Epithelial cell of esophagus (primary cell): ENCODE results near the gene MAPRE2.

Experiments used
- DNase-seq: peaks from one replicate; pipeline ENCODE4 v3.0.0; 2010; ENCODE audit warnings: low read depth
- H3K4me3 ChIP-seq: 2 replicates; pipeline ENCODE4 v1.5.1; 2011; ENCODE audit warnings: mild to moderate bottlenecking, low read length, control low read depth
- TF ChIP-seq, protein P1 (sequence below): IDR thresholded peaks from 2 replicates; pipeline ENCODE4 v1.5.1; 2011; ENCODE audit warnings: low read depth, mild to moderate bottlenecking, low read length, control low read depth, inconsistent platforms; ENCODE audit not compliant: insufficient read depth; ENCODE audit errors: missing control alignments

The MAPRE2 gene

DNA sequence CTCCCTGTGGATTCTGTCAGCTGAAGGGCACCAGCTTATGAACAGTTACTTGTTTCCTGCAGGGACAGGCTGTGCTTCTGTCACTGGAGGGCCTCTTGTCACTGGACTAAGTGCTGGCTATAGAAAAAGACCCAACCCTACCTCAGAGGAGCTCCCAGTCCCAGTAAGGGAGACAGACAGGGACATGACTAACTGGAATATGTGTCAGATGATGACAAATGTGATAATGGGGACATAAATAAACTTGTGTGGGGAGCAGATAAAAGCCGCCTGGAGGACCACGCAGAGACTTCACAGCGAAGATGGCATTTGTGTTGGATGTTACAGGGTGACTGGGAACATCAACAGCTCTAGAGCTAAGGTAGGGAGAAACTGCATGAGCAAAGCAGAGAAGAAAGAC, 95.0 kb downstream of the MAPRE2 start:
- DNase-seq: no peak
- TF ChIP-seq, protein P1, sequence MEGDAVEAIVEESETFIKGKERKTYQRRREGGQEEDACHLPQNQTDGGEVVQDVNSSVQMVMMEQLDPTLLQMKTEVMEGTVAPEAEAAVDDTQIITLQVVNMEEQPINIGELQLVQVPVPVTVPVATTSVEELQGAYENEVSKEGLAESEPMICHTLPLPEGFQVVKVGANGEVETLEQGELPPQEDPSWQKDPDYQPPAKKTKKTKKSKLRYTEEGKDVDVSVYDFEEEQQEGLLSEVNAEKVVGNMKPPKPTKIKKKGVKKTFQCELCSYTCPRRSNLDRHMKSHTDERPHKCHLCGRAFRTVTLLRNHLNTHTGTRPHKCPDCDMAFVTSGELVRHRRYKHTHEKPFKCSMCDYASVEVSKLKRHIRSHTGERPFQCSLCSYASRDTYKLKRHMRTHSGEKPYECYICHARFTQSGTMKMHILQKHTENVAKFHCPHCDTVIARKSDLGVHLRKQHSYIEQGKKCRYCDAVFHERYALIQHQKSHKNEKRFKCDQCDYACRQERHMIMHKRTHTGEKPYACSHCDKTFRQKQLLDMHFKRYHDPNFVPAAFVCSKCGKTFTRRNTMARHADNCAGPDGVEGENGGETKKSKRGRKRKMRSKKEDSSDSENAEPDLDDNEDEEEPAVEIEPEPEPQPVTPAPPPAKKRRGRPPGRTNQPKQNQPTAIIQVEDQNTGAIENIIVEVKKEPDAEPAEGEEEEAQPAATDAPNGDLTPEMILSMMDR: no peak

DNA sequence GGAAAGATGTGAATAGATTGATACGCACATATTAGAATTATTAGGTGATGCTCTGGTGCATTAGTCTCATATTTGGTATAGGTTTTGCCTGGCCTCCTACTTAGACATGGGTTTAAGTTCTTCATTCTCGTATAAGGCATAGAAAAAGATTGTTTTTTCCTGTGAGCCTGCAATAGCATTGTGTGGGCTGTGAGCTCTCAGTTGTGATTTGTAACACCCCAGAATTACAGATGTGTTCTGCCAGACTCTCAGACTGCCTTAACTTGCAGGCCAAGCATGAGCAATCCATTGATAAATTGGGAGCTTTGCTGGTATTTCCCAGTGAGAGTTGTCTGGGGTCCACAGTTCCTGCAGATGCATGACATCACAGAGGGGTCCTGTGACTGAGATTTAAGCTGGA, 95.7 kb downstream of the MAPRE2 start:
- no peak for DNase-seq
- TF ChIP-seq, protein P1: no peak
- H3K4me3 ChIP-seq: no peak overlapping the region

More for the DNA sequence above, 95.0 kb downstream of the MAPRE2 start:
- H3K4me3 ChIP-seq: no peak overlapping the region

DNA sequence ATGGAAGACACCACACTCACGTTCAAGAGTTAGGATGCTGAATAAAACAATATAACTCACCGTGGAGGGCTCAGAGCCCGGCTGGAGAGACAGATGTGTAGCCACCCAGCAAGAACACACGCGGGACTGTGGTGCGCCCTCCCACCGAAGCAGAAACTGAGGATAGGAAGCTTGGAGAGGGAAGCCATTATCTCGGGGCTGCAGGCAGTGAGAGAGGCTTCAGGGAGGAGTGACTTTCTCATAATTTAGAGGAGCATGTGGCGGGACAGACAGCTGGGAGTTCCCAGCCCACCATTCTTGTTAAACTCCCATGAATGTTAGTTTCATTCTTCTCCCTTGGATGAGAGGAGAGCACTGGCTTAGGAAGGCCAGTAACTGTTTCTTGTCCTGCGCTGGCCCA, 96.4 kb downstream of the MAPRE2 start:
- H3K4me3 ChIP-seq: no peak overlapping the region
- TF ChIP-seq, protein P1: no peak
- no peak for DNase-seq

DNA sequence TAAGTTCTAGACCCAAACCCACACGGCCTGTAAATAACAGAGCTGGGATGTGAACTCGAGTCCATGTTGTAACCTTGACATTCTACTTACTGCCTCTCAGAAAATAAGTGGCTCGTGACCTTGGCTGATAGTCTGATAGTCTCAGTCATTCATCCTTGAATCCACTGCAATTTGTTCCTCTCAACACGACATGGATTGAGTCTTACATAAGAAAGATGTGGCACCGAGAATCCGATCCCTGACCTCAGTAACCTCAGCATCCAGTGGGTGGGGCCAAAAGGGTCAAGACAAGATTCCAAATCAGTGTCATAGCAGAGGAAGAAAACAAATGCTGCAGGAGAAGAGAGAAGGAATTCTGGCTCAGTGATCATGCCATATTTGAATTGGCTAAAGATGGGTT, 97.6 kb downstream of the MAPRE2 start:
- TF ChIP-seq, protein P1: no peak
- DNase-seq: no peak
- H3K4me3 ChIP-seq: no peak overlapping the region

DNA sequence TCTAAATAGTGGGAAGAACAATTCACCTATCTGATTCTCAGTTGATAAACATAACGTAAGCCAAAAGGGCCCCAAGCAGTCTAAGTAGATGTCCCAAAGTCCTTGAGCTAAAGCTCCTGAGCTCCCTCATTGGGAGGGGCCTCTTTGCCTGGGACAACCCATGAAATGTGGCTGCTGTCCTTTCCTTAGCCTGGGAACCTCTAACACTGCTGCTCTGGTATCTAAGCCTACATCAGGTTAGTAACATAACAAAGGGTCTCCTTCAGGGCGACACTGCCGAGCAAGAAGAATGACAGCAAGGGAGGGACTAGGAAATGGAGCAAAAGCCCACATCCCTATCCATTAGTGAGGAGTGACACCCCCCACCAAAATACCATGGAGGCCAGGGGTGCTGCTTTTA, 98.3 kb downstream of the MAPRE2 start:
- H3K4me3 ChIP-seq: no peak overlapping the region
- TF ChIP-seq, protein P1: no peak
- no peak for DNase-seq

DNA sequence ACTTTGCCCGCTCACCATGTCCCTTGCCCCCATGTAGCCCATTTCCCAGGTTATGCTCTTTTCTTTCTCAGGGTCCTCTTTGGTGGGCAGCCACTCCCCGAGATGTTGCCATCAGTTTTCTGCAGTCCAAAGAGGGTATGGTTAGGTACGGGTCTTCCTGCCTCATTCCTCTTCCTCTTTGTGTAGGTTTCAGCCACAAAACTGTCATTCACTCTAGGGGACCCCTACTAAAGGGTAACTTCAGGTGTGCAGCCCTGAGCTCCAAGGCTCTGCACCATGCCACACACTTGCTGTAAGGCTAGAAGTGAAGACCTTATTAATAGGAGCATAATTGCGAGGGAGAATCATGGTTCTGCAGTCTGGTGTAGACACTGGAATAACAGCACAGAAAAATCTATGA, 99.9 kb downstream of the MAPRE2 start:
- TF ChIP-seq, protein P1: no peak
- DNase-seq: no peak

DNA sequence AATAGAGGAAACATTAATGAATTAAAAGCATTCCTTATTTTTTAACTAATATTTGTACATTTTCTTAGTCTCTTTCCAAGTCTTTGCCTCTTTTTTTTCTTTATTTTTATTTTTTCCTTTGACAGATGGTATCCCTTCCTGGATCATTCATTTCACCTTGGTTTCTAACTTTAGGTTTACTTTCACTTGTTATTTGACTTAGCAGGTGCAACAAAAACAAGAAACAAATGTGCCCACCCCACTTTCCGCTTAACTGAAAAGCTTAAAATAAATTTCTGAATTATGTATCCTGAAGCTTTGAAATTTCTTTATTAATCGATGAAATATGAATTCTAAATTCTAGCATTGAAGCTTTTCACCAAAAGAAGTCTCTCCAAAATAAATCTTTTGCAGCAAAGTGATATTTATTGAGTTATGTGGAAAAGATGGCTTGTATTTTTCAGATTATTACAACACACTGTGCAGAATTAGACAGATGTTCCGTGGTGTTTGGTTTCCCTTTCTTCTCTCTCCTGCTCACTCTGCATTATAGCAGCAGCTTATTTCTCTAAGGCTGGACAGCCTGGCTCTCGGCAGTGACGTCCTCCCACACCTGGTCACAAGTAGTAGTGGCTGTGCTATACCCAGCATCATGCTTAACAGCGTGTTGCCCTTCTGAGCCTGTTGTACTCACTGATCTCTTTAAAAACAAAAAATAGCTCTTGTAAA, 100.5 kb downstream of the MAPRE2 start:
- H3K4me3 ChIP-seq: no peak overlapping the region
- DNase-seq: no peak
- TF ChIP-seq, protein P1: no peak

More for the DNA sequence above, 99.9 kb downstream of the MAPRE2 start:
- no peak overlapping the region for H3K4me3 ChIP-seq
